ENCODE data around the gene P2RY2.
"Not testable (repeated sequence)": the region's sequence is repeated elsewhere in the genome, so short reads cannot be mapped to it uniquely, and the experiment has no call there.

Gene P2RY2

DNA sequence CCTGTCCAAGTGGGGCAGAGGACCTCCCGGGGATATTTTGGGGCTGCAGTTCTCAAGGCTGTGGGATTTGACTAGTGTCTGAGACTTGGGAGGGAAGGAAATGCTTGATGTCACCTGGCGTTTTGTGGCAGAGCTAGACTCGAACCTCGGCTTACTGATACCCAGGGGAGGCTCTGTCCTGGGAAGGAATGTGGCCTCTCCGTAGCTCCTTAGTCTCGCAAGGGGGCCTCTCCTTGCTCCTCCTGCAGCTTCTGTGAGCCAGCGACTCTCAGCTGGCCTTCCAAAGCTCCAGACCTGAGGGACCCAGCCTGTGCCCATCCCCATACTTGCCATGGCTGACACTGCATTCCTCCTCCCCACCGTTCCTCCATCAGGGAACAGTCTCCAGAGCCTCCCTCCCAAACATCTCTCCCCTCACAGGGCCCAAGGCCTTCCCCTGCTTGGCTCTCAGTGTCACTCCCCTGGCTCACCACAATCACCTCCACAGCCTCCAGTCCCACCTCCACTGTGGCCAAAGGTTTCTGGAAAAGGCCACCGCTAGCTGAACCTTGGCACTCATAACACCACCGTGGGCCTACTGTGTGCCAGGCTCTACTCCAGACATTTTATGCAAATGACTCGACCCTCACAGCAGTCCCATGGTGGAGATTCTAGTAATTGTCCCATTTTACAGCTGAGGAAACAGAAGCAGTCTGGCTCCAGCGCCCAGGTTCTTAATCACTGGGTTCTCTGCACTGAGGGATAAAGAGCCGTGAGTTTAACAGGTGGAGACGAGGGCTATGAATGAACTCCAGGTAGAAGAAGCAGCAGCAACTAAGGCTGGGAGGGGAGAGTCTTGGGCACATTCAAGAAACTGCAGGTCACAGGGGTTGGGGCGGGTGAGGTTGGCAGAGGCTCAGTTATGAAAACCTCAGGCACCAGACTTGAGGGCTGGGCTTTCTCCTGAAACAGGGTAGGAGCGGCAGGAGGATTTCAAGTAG, 12.1 kb downstream of the P2RY2 start:
- no peak for DNase-seq

DNA sequence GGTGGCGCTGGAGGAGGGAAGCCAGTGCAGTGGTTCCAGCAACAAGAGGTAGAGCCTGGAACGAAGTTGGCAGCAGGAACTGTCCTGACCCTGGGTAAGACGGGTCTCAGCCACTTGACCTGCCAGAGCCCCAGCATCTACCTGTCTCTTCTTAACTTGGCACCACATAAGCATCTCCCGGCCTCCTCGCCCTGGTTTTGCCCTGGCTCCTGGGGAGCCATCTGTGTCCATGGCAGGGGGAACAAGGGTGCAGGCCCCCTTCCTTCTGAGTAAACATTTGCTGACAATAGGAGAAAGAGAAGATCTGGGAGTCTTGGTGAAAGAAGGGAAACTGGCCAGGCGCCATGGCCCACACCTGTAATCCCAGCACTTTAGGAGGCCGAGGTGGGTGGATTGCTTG, 12.8 kb downstream of the P2RY2 start:
- no peak for DNase-seq

DNA sequence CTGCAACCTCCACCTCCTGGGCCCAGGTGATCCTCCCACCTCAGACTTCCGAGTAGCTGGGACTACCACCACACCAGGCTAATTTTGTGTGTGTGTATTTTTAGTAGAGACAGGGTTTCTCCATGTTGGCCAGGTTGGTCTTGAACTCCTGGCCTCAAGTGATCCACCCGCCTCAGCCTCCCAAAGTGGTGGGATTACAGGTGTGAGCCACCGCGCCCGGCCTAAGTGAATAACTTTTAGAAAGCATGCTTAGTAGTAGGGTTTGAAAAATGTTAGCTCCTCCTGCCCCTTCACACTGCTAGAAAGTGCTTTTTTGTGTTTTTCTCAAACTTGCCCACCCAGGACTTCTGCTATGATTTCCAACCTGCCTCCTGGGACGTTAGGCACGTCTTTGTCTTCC, 14.4 kb downstream of the P2RY2 start:
- DNase-seq: not testable (repeated sequence)

DNA sequence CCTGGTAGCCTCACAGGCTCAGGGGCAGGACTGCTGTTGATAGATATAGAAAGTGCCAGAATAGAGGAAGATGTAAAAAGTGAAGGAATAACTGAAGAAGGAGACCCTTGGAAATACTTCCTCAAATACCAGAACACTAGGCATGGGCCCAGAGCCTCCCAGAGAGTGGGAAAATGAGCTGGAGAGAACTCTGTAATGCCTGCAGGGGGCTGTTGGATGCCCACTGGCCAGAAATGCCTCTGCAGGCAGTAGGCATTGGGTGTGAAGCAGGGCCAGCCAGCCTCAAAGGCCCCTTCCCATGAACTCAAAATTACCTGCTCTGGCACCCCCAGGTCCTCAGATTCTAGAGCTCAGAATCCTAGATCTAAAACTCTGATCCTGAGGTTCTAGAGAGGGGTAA, 15.1 kb downstream of the P2RY2 start:
- no peak for DNase-seq

DNA sequence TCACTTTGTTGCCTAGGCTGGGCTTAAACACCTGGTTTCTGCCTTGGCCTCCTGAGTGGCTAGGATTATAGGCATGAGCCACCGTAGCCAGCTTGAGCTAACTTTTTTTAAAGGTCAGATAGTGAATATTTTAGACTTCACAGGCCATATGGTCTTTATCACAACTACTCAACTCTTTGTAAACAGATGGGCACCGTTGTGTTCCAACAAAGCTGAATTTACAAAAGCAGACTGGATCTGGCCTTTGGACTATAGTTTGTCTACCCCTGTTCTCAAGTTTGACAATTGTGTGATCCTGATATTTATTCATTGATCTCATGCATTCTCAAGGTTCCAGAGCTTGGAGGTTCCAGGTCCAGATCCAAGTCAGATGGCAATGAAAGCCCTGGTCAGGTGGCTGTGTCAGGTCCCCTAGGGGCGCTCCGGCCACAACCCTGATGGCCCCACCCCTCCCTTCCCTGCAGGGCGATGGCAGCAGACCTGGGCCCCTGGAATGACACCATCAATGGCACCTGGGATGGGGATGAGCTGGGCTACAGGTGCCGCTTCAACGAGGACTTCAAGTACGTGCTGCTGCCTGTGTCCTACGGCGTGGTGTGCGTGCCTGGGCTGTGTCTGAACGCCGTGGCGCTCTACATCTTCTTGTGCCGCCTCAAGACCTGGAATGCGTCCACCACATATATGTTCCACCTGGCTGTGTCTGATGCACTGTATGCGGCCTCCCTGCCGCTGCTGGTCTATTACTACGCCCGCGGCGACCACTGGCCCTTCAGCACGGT, 15.8 kb downstream of the P2RY2 start:
- no peak for DNase-seq

DNA sequence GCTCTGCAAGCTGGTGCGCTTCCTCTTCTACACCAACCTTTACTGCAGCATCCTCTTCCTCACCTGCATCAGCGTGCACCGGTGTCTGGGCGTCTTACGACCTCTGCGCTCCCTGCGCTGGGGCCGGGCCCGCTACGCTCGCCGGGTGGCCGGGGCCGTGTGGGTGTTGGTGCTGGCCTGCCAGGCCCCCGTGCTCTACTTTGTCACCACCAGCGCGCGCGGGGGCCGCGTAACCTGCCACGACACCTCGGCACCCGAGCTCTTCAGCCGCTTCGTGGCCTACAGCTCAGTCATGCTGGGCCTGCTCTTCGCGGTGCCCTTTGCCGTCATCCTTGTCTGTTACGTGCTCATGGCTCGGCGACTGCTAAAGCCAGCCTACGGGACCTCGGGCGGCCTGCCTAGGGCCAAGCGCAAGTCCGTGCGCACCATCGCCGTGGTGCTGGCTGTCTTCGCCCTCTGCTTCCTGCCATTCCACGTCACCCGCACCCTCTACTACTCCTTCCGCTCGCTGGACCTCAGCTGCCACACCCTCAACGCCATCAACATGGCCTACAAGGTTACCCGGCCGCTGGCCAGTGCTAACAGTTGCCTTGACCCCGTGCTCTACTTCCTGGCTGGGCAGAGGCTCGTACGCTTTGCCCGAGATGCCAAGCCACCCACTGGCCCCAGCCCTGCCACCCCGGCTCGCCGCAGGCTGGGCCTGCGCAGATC, 16.5 kb downstream of the P2RY2 start:
- DNase-seq: no peak

DNA sequence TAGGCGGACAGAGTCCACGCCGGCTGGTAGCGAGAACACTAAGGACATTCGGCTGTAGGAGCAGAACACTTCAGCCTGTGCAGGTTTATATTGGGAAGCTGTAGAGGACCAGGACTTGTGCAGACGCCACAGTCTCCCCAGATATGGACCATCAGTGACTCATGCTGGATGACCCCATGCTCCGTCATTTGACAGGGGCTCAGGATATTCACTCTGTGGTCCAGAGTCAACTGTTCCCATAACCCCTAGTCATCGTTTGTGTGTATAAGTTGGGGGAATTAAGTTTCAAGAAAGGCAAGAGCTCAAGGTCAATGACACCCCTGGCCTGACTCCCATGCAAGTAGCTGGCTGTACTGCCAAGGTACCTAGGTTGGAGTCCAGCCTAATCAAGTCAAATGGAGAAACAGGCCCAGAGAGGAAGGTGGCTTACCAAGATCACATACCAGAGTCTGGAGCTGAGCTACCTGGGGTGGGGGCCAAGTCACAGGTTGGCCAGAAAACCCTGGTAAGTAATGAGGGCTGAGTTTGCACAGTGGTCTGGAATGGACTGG, 17.2 kb downstream of the P2RY2 start:
- no peak for DNase-seq

DNA sequence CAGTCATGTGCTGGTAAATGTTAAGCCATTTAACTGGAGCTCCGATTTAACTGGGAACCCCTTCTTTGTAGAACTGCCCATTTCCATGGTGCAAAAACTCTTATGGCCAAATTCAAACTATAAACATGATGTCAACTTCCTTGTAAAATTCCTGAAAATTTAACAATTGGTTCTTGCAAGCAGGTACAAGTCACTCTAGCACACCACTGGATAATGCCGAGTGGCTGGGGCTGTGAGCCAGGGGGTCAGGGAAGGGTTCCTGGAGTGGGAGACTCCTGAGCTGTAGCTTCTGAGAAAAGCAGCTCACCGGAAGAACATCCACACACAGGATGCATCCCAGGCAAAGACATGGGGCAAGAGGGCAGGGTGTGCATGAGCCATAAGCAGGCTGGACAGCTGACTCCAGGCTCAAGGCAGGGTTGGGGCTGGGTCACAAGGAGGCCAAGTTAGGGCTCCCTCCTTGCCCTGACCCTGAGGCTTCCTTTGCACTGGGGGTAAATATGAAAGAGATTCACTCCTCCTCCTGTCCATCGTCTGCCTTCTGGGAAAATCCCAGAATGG, 18.2 kb downstream of the P2RY2 start:
- DNase-seq: no peak

DNA sequence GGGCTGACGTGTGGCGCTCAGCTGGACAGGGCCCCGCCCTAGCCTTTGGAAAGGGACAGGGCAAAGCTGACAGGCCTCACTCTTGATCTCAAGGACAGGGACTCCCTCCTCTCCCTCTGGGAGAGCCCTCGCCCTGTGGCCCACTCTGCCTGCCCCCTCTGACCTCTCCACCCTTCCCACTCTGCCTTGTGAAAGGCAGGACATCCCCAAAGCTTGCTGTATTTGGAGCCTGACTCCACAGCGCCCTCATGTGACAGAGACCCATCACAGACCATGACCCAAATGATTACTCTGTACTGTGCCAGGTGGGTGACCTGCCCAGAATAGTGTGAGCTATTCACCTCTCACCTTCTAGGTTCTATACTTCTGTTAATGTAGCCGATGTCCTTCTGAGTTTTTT, 18.8 kb downstream of the P2RY2 start:
- DNase-seq: peak; percentile 43

DNA sequence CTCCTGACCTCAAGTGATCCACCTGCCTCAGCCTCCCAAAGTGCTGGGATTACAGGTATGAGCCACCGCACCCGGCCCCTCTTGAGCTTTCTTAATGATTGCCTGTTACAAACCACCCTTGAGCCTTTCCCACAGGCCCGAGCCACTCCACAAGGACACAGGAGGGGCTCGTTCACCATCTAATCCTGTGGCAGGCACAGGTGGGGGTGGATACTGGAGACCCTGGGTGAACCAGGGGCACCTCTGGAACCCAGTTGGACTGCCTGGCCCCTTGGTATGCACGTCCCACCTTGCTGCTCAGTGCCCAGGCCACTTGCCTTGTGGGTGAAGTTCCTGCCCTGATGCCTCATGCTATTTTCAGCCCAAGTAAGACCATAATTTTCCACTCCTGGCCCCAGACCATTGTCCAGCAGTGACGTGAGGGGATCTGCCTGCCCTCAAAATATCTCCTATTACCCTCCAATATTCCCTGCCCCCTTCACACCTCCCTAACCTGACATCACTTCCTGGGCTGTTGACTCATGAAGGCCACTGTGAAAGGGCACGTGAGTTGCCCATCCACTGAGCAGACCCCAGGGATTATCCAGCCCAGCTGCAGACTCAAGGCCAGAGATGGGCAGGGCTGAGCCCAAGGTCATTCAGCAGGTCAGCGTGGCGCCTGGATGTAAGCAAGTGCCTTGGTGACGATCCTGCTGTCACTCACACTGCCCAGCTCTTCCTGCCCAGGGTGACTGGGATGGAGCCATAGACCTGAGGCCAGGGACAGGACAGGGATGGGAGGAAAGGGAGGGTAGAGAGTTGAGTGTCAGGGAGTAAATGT, 19.6 kb downstream of the P2RY2 start:
- peak; percentile 64 for DNase-seq

DNA sequence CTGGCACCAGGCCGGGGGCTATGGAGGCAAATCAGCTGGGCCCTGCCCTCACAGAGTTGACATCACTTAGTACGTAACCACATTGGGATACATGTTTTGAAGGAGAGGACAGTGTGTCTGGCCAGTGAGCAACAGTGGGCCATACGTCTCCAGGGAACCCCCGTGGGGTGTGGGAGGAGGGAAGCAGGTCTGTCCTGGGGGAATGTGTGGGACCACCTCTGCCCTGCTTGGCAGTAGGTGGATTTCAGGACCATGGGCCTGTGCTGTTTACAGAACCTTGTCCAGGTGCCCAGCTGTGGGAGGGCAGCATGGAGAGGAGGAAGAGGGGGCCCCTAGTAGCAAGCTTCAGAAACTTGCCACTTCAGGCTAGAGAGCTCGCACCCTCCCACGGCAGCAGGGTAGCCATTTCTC, 21.0 kb downstream of the P2RY2 start:
- no peak for DNase-seq

DNA sequence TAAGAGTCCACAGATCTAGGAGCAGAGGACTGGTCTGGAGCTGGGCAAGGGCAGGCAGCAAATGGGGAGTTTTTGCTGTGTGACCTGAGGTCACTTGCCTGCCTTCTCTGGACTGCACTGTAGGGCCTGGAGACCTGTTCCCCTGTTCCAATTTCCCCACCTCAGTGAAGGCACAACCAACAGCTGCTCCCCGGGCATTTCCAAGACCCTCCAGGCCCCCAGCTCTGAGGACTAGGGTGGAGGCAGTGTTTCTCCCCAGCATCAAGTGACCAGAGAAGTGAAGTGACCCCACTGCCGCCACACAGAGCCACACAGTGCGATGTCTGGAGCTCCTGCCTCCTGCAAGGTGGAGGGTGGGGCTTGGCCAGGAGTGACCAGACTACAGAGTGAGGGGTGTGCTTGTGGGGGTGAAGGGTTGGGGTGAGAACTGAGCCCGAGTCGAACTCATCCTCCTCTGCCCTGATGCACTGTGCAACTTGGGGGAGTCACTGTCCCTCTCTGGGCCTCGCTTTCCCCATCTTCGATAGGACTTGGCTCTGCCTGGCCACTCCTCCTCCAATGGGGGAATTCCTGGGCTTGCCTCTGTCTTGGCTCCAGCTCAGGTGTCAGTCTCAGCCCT, 21.6 kb downstream of the P2RY2 start:
- DNase-seq: no peak

DNA sequence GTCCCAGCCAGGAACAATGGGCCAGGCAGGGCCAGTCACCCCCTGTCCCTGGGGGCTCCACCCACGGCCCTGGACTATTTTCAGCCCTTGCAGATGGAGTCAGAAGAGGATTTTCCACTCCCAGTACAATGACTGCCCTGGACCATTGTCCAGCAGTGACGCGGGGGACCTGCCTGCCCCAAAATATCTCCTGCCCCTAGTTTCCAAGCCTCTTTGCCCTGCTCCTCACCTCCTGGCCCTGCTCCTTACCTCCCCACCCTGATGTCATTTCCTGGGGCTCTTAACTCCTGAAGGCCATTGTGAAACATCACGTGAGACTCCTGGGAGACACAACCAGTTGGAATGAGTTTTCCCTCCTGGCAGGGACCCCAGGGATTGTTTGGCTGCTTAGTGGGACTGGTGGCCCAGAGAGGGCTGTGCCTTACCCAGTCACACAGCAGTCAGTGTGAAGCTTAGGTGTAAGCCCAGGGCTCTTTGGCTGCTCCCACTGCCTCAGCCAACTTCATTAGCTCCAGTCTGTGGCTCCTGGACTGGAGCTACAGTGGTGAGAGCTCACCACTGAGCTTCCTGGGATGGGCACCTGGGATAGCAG, 22.2 kb downstream of the P2RY2 start:
- DNase-seq: peak; percentile 61

DNA sequence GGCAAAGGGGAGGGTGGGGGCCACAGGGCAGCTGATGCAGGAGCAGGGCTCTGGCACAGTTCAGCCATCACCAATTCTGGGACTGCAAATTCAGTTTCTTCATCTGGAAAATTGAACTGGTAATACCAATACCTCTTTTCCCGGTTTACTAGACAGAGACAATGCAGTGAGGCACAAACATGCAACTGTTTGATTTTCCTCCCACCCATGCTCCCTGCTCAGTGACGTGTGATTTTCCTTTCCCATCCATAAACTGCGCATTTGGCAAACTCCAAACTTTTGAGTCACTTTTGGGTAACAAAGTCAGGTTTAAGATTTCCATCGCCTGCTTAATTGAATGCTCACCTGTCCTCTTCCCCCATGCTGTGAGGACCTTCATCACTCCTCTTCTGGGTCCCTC, 23.2 kb downstream of the P2RY2 start:
- no peak for DNase-seq

DNA sequence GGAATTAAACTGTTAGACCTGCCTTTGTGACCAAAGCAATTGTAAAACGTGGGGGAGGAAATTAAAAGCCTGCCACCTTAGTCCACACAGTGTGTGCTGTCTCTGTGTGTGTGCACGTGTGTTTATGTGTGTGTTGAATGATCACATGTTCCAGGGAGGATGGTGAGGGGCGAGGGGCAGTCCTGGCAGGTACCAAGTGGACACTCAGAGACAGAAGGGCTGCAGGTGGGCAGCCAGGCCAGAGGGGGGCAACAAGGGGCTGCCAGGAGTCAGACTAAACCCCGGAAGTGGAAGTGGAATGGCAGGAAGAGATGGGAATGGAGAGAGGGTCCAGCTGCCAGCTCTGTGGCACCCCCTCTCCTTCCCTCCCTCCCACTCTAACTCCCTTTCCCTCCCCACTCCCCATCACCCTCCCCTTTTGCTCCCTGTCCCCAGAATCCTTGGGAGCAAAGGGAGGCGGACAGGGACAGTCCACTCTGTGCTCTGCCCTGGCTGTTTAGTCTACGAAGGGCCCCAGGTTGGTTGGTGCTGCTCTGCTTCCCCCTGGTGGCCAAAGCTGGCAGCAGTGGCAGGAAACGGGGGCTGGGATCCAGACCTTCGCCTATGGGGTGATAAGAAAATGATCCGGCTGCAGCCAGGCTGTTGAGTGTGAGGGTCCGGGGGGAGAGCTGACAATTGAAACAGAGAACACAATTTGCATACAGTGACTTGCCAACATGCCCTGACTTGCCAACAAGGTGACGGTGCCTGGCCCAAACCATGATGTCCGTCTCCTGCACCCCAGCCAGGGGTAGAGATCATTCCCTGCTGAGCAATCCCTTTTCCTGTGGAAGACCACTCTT, 24.4 kb downstream of the P2RY2 start:
- DNase-seq: peak; percentile 81

DNA sequence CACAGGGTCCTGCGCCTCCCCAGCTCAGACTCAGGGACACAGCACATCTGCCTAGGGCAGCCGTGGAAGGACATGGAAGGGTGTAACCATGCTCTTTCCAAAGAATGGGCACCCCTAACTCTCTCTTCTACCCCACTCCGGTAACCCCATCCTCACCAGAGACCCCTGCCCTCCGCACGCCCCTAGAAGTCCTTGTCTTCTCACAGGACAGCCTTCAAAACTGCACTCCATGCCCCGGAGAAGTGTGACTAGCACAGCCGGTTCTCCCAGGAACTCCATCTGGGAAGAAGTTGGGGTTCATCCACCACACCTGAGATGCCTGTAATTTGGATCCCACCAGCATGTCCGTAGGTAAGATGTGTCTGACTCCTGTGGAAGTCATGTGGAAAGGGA, 25.0 kb downstream of the P2RY2 start:
- DNase-seq: no peak

DNA sequence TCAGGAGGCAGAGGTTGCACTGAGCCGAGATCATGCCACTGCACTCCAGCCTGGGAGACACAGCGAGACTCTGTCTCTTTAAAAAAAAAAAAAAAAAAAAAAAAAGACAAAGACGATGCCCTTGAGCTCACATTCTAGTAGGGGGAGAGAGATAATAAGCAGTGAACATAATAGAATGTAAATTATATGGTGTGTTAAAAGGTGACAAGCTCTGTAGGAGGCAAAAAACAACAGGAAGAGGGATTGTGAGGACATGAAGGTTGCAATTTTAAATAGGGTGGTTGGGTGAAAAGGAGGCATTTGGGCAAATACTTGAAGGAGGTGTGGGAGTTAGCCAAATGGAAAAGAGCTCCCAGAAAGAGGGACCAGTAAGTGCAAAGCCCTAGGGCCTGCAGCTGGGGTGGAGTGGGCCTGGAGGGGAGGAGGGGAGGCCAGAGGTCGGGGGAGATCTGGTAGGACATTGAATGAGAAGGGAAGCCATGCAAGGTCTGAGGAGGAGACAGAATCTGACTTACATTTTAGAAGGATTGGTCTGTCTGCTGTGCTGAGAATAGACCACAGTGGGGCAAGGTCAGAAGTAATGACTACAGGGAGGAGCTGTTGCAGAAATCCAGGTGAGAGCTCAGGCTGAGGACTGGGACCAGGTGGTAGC, 26.6 kb downstream of the P2RY2 start:
- DNase-seq: no peak

DNA sequence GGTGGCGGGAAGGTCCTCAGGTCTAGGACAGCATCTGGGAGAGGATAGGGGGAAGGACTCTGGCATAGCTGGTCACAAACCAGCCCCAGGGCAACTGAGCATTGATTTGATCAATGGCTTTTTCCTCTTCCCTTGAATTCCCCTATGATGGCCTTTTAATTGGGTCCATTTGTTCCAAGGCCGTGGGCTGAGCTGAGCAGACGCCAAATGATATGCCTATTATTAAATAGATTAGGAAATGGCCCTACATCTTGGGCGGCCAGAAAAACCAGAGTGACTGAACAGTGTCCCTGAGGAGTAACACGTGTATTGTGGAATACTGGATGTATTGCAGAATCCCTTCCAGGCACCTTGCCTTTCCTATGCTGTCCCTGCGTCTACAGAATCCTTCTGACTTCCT, 27.4 kb downstream of the P2RY2 start:
- DNase-seq: no peak

DNA sequence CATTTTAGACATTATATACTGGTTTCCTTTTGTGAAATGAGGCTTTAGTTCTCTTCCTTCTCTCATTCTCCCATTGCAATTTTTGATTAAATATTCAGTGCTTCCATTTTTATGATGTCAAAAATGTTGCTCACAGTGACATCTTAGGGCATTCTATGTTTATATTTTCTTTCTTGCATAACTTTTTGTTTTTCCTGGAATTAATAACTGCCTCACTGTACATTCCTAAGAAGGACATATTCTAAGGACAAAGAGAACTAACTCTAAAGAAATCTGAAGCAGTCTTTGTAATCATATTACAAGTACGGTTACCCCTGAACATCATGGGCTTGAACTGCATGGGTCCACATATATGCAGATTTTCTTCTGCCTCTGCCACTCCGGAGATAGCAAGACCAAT, 28.2 kb downstream of the P2RY2 start:
- DNase-seq: no peak
